CD4-positive, CD25-positive, alpha-beta regulatory T cell (primary cell): ENCODE results near the gene BST1. TPM values are rescaled to one million over a fixed set of nuclear protein-coding genes. Genes with fewer than 3 reads are reported as not detected.

Source experiments
- ATAC-seq, 2 donors: fragments of 150-1000 bp; cut with Tn5 transposase; one replicate each; pipeline ENCODE4 v1.10.0; 2021; ENCODE audit warnings: low read depth in 2 of 2, moderate number of reproducible peaks in 2 of 2, moderate library complexity in 1 of 2
- DNase-seq, 3 donors: peaks; one replicate each; pipeline versions ENCODE4 v3.0.0 to v3.0.0-alpha.2; 2012 to 2022; ENCODE audit warnings: mixed read lengths in 1 of 3
- H3K27ac ChIP-seq: one replicate; pipeline ENCODE4 v1.7.0; 2013; ENCODE audit warnings: mild to moderate bottlenecking, low read length; ENCODE audit not compliant: insufficient read depth, poor library complexity, severe bottlenecking
- H3K27me3 ChIP-seq: one replicate; pipeline ENCODE4 v1.7.0; 2013; ENCODE audit warnings: low read length; ENCODE audit not compliant: control insufficient read depth, insufficient read depth
- H3K36me3 ChIP-seq: one replicate; pipeline ENCODE4 v1.7.0; 2013; ENCODE audit warnings: mild to moderate bottlenecking, low read length, moderate library complexity; ENCODE audit not compliant: control insufficient read depth, insufficient read depth
- H3K4me1 ChIP-seq: 2 replicates; pipeline ENCODE4 v1.7.0; 2013; ENCODE audit warnings: mild to moderate bottlenecking, low read length; ENCODE audit not compliant: insufficient read depth, control insufficient read depth, poor library complexity, severe bottlenecking
- H3K4me3 ChIP-seq: one replicate; pipeline ENCODE4 v1.7.0; 2013; ENCODE audit warnings: low read depth, mild to moderate bottlenecking, low read length, moderate library complexity
- H3K9me3 ChIP-seq, 2 experiments: 1 replicate in 1 of 2; 2 replicates in 1 of 2; pipeline ENCODE4 v1.7.0; 2013; ENCODE audit warnings: low read length in 2 of 2, mild to moderate bottlenecking in 1 of 2, moderate library complexity in 1 of 2; ENCODE audit not compliant: control insufficient read depth in 2 of 2
- H3K27ac Mint-ChIP-seq, 3 donors: one replicate each; pipeline ENCODE4 v1.8.0; 2020 to 2022; ENCODE audit warnings: mild to moderate bottlenecking in 3 of 3, mixed read lengths in 3 of 3, moderate library complexity in 2 of 3
- H3K27me3 Mint-ChIP-seq: one replicate; pipeline ENCODE4 v1.8.0; 2022; ENCODE audit warnings: mild to moderate bottlenecking, mixed read lengths
- H3K36me3 Mint-ChIP-seq: one replicate; pipeline ENCODE4 v1.8.0; 2020; ENCODE audit warnings: mixed read lengths
- H3K4me1 Mint-ChIP-seq, 4 donors: one replicate each; pipeline ENCODE4 v1.8.0; 2020 to 2022; ENCODE audit warnings: mixed read lengths in 4 of 4, mild to moderate bottlenecking in 1 of 4
- H3K4me3 Mint-ChIP-seq, 4 donors: one replicate each; pipeline ENCODE4 v1.8.0; 2020 to 2022; ENCODE audit warnings: mild to moderate bottlenecking in 4 of 4, mixed read lengths in 4 of 4, moderate library complexity in 3 of 4
- H3K9me3 Mint-ChIP-seq, 7 donors: one replicate each; pipeline ENCODE4 v1.8.0; 2020 to 2022; ENCODE audit warnings: mixed read lengths in 7 of 7, mild to moderate bottlenecking in 3 of 7, moderate library complexity in 2 of 7
- polyA plus RNA-seq, 4 donors: library from polyadenylated mRNA; unstranded; fragments of 300-500 nt; fragmentation: Illumina TruSeq; gene quantifications; one replicate each; pipeline ENCODE4 v1.2.3, GENCODE V29; 2021
- total RNA-seq: library from RNA; stranded (reverse); gene quantifications from one replicate; pipeline ENCODE4 v1.2.3, GENCODE V29; 2022

BST1 gene
- total and polyA plus RNA-seq, 5 donors from 2014 or later, result 0.27 to 6.5 (median 1.5) TPM; not detected in 1

- H3K9me3 ChIP-seq, result no peaks in the 10 kb centered on the region
- H3K27me3 Mint-ChIP-seq, result peaks cover 4% of the 10 kb centered on the region
- no peak overlapping the region for H3K4me3 ChIP-seq
- H3K4me3 Mint-ChIP-seq, result peak overlapping the region in 1 of 4 donors; percentile 43
- peak overlapping the region in 2 of 3 donors; percentile 78 to 85 for H3K27ac Mint-ChIP-seq
- H3K27ac ChIP-seq, result no peak overlapping the region
- peaks cover 0 to 2% (median 0%) of the 10 kb centered on the region in 7 donors for H3K9me3 Mint-ChIP-seq
- no peaks in the 10 kb centered on the region for H3K36me3 ChIP-seq
- peaks cover 42% of the 10 kb centered on the region for H3K4me1 ChIP-seq
- no peaks in the 10 kb centered on the region for H3K36me3 Mint-ChIP-seq
- ATAC-seq, result no peak
- peaks cover 21 to 50% (median 39%) of the 10 kb centered on the region in 4 donors for H3K4me1 Mint-ChIP-seq
- no peaks in the 10 kb centered on the region for H3K27me3 ChIP-seq
- DNase-seq, result no peak
Measured at GRCh38 chr4:15753081-15753480, 50.2 kb downstream of the BST1 start.

GRCh38 chr4:15753786-15754185 lies 50.9 kb downstream of the BST1 start:
- Histone ChIP-seq H3K9me3 (no peaks in the 10 kb centered on the region), H3K27ac (no peak overlapping the region), H3K27me3 (no peaks in the 10 kb centered on the region), H3K4me3 (no peak overlapping the region), H3K36me3 (no peaks in the 10 kb centered on the region), H3K4me1 (peaks cover 42% of the 10 kb centered on the region)
- peaks cover 21 to 50% (median 41%) of the 10 kb centered on the region in 4 donors for H3K4me1 Mint-ChIP-seq
- H3K27me3 Mint-ChIP-seq, result peaks cover 4% of the 10 kb centered on the region
- H3K9me3 Mint-ChIP-seq, result peaks cover 0 to 2% (median 0%) of the 10 kb centered on the region in 7 donors
- peak overlapping the region in 2 of 3 donors; percentile 85 to 89 for H3K27ac Mint-ChIP-seq
- ATAC-seq, result no peak
- peak overlapping the region in 2 of 4 donors; percentile 0 to 75 for H3K4me3 Mint-ChIP-seq
- H3K36me3 Mint-ChIP-seq, result no peaks in the 10 kb centered on the region
- no peak for DNase-seq

GRCh38 chr4:15754323-15754722 lies 51.5 kb downstream of the BST1 start:
- ATAC-seq (peak; percentile 61 to 63), DNase-seq (peak in 2 of 3 donors; percentile 61 to 80)
- Histone ChIP-seq H3K4me1 (peaks cover 42% of the 10 kb centered on the region), H3K27me3 (no peaks in the 10 kb centered on the region), H3K36me3 (no peaks in the 10 kb centered on the region), H3K27ac (no peak overlapping the region), H3K4me3 (peak overlapping the region; percentile 29), H3K9me3 (no peaks in the 10 kb centered on the region)
- Mint-ChIP-seq H3K36me3 (no peaks in the 10 kb centered on the region), H3K4me1 (peaks cover 21 to 50% (median 42%) of the 10 kb centered on the region in 4 donors), H3K27ac (peak overlapping the region in 2 of 3 donors; percentile 85 to 89), H3K9me3 (peaks cover 0 to 2% (median 0%) of the 10 kb centered on the region in 7 donors), H3K27me3 (peaks cover 4% of the 10 kb centered on the region), H3K4me3 (peak overlapping the region; percentile 9 to 75 (median 33))

GRCh38 chr4:15755321-15756155 lies 52.7 kb downstream of the BST1 start:
- Mint-ChIP-seq H3K4me3 (peak overlapping the region; percentile 55 to 70 (median 58)), H3K27ac (peak overlapping the region; percentile 53 to 89 (median 87)), H3K27me3 (peaks cover 4% of the 10 kb centered on the region), H3K9me3 (peaks cover 0 to 4% (median 0%) of the 10 kb centered on the region in 7 donors), H3K4me1 (peaks cover 21 to 50% (median 43%) of the 10 kb centered on the region in 4 donors), H3K36me3 (no peaks in the 10 kb centered on the region)
- no peaks in the 10 kb centered on the region for H3K9me3 ChIP-seq
- H3K27ac ChIP-seq, result peak overlapping the region; percentile 52
- peak overlapping the region; percentile 74 for H3K4me3 ChIP-seq
- H3K36me3 ChIP-seq, result no peaks in the 10 kb centered on the region
- H3K4me1 ChIP-seq, result peaks cover 42% of the 10 kb centered on the region
- ATAC-seq (no peak), DNase-seq (peak in 2 of 3 donors; percentile 10 to 43)
- H3K27me3 ChIP-seq, result no peaks in the 10 kb centered on the region

GRCh38 chr4:15756361-15756861 lies 53.5 kb downstream of the BST1 start:
- peak overlapping the region; percentile 62 for H3K27ac ChIP-seq
- Mint-ChIP-seq H3K27me3 (no peaks in the 10 kb centered on the region), H3K36me3 (no peaks in the 10 kb centered on the region), H3K9me3 (peaks cover 0 to 2% (median 0%) of the 10 kb centered on the region in 7 donors), H3K4me3 (peak overlapping the region; percentile 51 to 70 (median 58)), H3K4me1 (peaks cover 21 to 50% (median 43%) of the 10 kb centered on the region in 4 donors), H3K27ac (peak overlapping the region; percentile 53 to 89 (median 87))
- ATAC-seq, result peak; percentile 85 to 89
- no peaks in the 10 kb centered on the region for H3K27me3 ChIP-seq
- no peaks in the 10 kb centered on the region for H3K9me3 ChIP-seq
- peaks cover 42% of the 10 kb centered on the region for H3K4me1 ChIP-seq
- DNase-seq, result peak; percentile 59 to 93 (median 87)
- peak overlapping the region; percentile 74 for H3K4me3 ChIP-seq
- H3K36me3 ChIP-seq, result no peaks in the 10 kb centered on the region

- no peak for DNase-seq
- H3K4me1 Mint-ChIP-seq, result peaks cover 21 to 48% (median 42%) of the 10 kb centered on the region in 4 donors
Measured at GRCh38 chr4:15757054-15757453, 54.2 kb downstream of the BST1 start.

GRCh38 chr4:15758294-15758693 lies 55.4 kb downstream of the BST1 start:
- no peak for ATAC-seq
- H3K4me1 Mint-ChIP-seq, result peaks cover 26 to 48% (median 41%) of the 10 kb centered on the region in 4 donors
- H3K36me3 ChIP-seq, result no peaks in the 10 kb centered on the region
- H3K27me3 Mint-ChIP-seq, result no peaks in the 10 kb centered on the region
- H3K4me3 ChIP-seq, result no peak overlapping the region
- no peaks in the 10 kb centered on the region for H3K9me3 ChIP-seq
- peak overlapping the region in 1 of 3 donors; percentile 4 for H3K27ac Mint-ChIP-seq
- H3K4me3 Mint-ChIP-seq, result peak overlapping the region in 2 of 4 donors; percentile 30 to 39
- no peaks in the 10 kb centered on the region for H3K27me3 ChIP-seq
- H3K27ac ChIP-seq, result no peak overlapping the region
- peaks cover 0 to 2% (median 0%) of the 10 kb centered on the region in 7 donors for H3K9me3 Mint-ChIP-seq
- H3K36me3 Mint-ChIP-seq, result no peaks in the 10 kb centered on the region
- DNase-seq, result no peak
- peaks cover 47% of the 10 kb centered on the region for H3K4me1 ChIP-seq

More at GRCh38 chr4:15757054-15757453, 54.2 kb downstream of the BST1 start:
- H3K27me3 ChIP-seq, result no peaks in the 10 kb centered on the region
- H3K4me1 ChIP-seq, result peaks cover 42% of the 10 kb centered on the region
- H3K36me3 ChIP-seq, result no peaks in the 10 kb centered on the region
- no peak for ATAC-seq
- H3K27ac ChIP-seq, result peak overlapping the region; percentile 62
- peak overlapping the region; percentile 74 for H3K4me3 ChIP-seq
- Mint-ChIP-seq H3K4me3 (peak overlapping the region; percentile 51 to 70 (median 58)), H3K9me3 (peaks cover 0 to 2% (median 0%) of the 10 kb centered on the region in 7 donors), H3K27me3 (no peaks in the 10 kb centered on the region), H3K27ac (peak overlapping the region; percentile 87 to 89 (median 89)), H3K36me3 (no peaks in the 10 kb centered on the region)
- no peaks in the 10 kb centered on the region for H3K9me3 ChIP-seq
